H1 (cell line): ENCODE results near the gene KCNE4.

Experiments
- CEBPB ChIP-seq: IDR thresholded peaks from 2 replicates; pipeline ENCODE4 v1.6.1; 2012; ENCODE audit warnings: low read depth, low read length
- CTCF ChIP-seq, 3 experiments: IDR thresholded peaks; 1 replicate in 2 of 3; 2 replicates in 1 of 3; pipeline versions ENCODE4 v1.5.1 to v1.6.1; 2011; ENCODE audit warnings: low read length in 3 of 3, mild to moderate bottlenecking in 3 of 3, inconsistent platforms in 2 of 3, low read depth in 1 of 3, moderate library complexity in 1 of 3; ENCODE audit not compliant: insufficient read depth in 1 of 3; ENCODE audit errors: control extremely low read depth in 1 of 3
- JUN ChIP-seq: IDR thresholded peaks from 2 replicates; pipeline ENCODE4 v1.6.1; 2011; ENCODE audit warnings: low read depth, mild to moderate bottlenecking, improper control_type of control experiment, low read length
- KDM5A ChIP-seq: fragments of 200-600 bp; IDR thresholded peaks from 2 replicates; pipeline ENCODE4 v1.7.1; 2012; ENCODE audit warnings: mild to moderate bottlenecking, low read length, inconsistent platforms, mixed read lengths
- RAD21 ChIP-seq, 2 experiments: IDR thresholded peaks in 1 of 2; conservative IDR thresholded peaks in 1 of 2; 2 replicates each; pipeline ENCODE4 v1.6.1; 2011; ENCODE audit warnings: low read depth in 2 of 2, low read length in 2 of 2, improper control_type of control experiment in 1 of 2, inconsistent platforms in 1 of 2, mild to moderate bottlenecking in 1 of 2, moderate library complexity in 1 of 2
- RNF2 ChIP-seq: fragments of 200-900, 300-1000 bp; sonication (generic); IDR thresholded peaks from 2 replicates; pipeline ENCODE4 v1.7.1; 2016; ENCODE audit warnings: borderline replicate concordance, low read depth, mild to moderate bottlenecking, antibody characterized with exemption, low read length; ENCODE audit not compliant: poor library complexity, severe bottlenecking; ENCODE audit errors: missing control alignments
- RXRA ChIP-seq: IDR thresholded peaks from 2 replicates; pipeline ENCODE4 v1.6.1; 2011; ENCODE audit warnings: low read depth, mild to moderate bottlenecking, low read length, moderate library complexity; ENCODE audit not compliant: insufficient read depth
- TF ChIP-seq, protein P1 (sequence below): IDR thresholded peaks from 2 replicates; pipeline ENCODE4 v1.6.1; 2011; ENCODE audit warnings: low read depth, mild to moderate bottlenecking, low read length; ENCODE audit not compliant: insufficient read depth
- TF ChIP-seq, protein P2 (sequence below): IDR thresholded peaks from 2 replicates; pipeline ENCODE4 v1.6.1; 2011; ENCODE audit warnings: low read length, improper control_type of control experiment

DNA sequence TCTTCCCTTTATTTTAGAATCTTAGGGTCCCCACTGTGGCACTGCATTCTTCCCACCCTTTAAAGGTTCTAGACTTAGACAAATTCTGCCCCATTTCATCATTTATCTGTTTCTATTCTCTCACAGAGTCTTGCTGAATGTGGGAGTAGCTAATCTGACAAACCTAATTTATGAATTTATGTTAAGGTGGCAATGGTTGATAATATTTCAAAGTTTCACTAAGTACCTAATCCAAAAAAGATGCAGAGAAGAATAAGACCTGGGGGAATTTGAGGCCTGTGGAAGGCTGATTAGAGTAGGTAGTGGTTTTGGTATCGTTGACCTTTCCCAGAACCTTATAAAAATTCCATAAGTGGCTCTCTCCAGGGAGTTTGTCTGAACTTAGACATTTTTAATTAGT, 18.0 kb downstream of the KCNE4 start:
- TF ChIP-seq CTCF (IDR thresholded peaks at IDR 0.05; ENCODE audit: control extremely low read depth in 1 of 3, insufficient read depth in 1 of 3, low read depth in 1 of 3, low read length in 3 of 3) (no peak), JUN (no peak), RNF2 (no peak), CEBPB (no peak), RAD21 (IDR thresholded peaks at IDR 0.05 in 1 of 2, conservative IDR thresholded peaks at IDR 0.05 in 1 of 2; ENCODE audit: low read depth in 2 of 2, low read length in 2 of 2) (no peak), KDM5A (no peak), RXRA (no peak)
- TF ChIP-seq, protein P1, sequence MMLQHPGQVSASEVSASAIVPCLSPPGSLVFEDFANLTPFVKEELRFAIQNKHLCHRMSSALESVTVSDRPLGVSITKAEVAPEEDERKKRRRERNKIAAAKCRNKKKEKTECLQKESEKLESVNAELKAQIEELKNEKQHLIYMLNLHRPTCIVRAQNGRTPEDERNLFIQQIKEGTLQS = no peak
- TF ChIP-seq, protein P2, sequence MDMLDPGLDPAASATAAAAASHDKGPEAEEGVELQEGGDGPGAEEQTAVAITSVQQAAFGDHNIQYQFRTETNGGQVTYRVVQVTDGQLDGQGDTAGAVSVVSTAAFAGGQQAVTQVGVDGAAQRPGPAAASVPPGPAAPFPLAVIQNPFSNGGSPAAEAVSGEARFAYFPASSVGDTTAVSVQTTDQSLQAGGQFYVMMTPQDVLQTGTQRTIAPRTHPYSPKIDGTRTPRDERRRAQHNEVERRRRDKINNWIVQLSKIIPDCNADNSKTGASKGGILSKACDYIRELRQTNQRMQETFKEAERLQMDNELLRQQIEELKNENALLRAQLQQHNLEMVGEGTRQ = no peak
